Kidney epithelial cell (primary cell): Measurements from ENCODE around the gene MRPL17. TPM values are rescaled to one million over a fixed set of nuclear protein-coding genes. Genes with fewer than 3 reads are reported as not detected.

Experiments used
- DNase-seq: peaks from one replicate; pipeline ENCODE4 v3.0.0-alpha.2; 2010; ENCODE audit warnings: low read depth
- H3K27me3 ChIP-seq: 2 replicates; pipeline ENCODE4 v1.6.0; 2011; ENCODE audit warnings: low read length; ENCODE audit not compliant: control insufficient read depth, insufficient read depth
- H3K36me3 ChIP-seq: 2 replicates; pipeline ENCODE4 v1.5.1; 2011; ENCODE audit warnings: low read length; ENCODE audit not compliant: control insufficient read depth, insufficient read depth
- H3K4me3 ChIP-seq: 2 replicates; pipeline ENCODE4 v1.5.1; 2011; ENCODE audit warnings: low read depth, mild to moderate bottlenecking, control low read depth, low read length
- CTCF ChIP-seq: IDR thresholded peaks from 2 replicates; pipeline ENCODE4 v1.5.1; 2011; ENCODE audit warnings: mild to moderate bottlenecking, moderate library complexity, low read length, control low read depth, inconsistent platforms; ENCODE audit not compliant: insufficient read depth, poor library complexity, severe bottlenecking
- total RNA-seq: library from RNA; depleted of rRNA; stranded (reverse); fragments of >200 nt; gene quantifications from 2 replicates; pipeline ENCODE4 v1.2.3, GENCODE V29; 2015

Gene MRPL17
- total RNA-seq, 1 donor from 2014 or later = 43.6 TPM

GRCh38 chr11:6667733-6668374 lies 15.3 kb downstream of the MRPL17 start:
- H3K27me3 ChIP-seq = no peaks in the 10 kb centered on the region
- DNase-seq = no peak
- no peaks in the 10 kb centered on the region for H3K36me3 ChIP-seq
- TF ChIP-seq CTCF = peak; percentile 45
- H3K4me3 ChIP-seq = no peak overlapping the region

GRCh38 chr11:6666302-6667183 lies 16.6 kb downstream of the MRPL17 start:
- no peak for DNase-seq
- no peak overlapping the region for H3K4me3 ChIP-seq
- no peaks in the 10 kb centered on the region for H3K36me3 ChIP-seq
- no peak for TF ChIP-seq CTCF
- no peaks in the 10 kb centered on the region for H3K27me3 ChIP-seq

- Histone ChIP-seq H3K27me3 (no peaks in the 10 kb centered on the region), H3K4me3 (no peak overlapping the region), H3K36me3 (no peaks in the 10 kb centered on the region)
- no peak for TF ChIP-seq CTCF
- no peak for DNase-seq
Observed at GRCh38 chr11:6664551-6664950, 18.6 kb downstream of the MRPL17 start.

GRCh38 chr11:6663794-6664469 lies 19.2 kb downstream of the MRPL17 start:
- TF ChIP-seq CTCF = no peak
- Histone ChIP-seq H3K4me3 (no peak overlapping the region), H3K36me3 (no peaks in the 10 kb centered on the region), H3K27me3 (no peaks in the 10 kb centered on the region)
- no peak for DNase-seq

GRCh38 chr11:6660712-6661111 lies 22.4 kb downstream of the MRPL17 start:
- no peaks in the 10 kb centered on the region for H3K36me3 ChIP-seq
- H3K27me3 ChIP-seq = peaks cover 14% of the 10 kb centered on the region
- DNase-seq = no peak
- no peak overlapping the region for H3K4me3 ChIP-seq
- TF ChIP-seq CTCF = no peak
